BJ (cell line): ENCODE data around the gene SRGAP1. TPM values are rescaled to one million over a fixed set of nuclear protein-coding genes. Genes with fewer than 3 reads are reported as not detected.

ENCODE experiments used
- CTCF ChIA-PET: fragments of 350-600 bp; formaldehyde crosslinking; extraction: SDS; loops from one replicate; lab custom pipeline; 2021; ENCODE audit warnings: antibody characterized with exemption, inconsistent platforms; lab: Yijun Ruan, JAX
- POLR2A ChIA-PET: fragments of 300-600 bp; sonication (Branson Sonifier 250); formaldehyde crosslinking; extraction: SDS; loops from one replicate; lab custom pipeline; 2021; ENCODE audit warnings: antibody characterized with exemption; lab: Charles Lee
- DNase-seq: peaks from one replicate; pipeline ENCODE4 v3.0.0-alpha.2; 2011; ENCODE audit warnings: low read depth
- H3K27me3 ChIP-seq: 2 replicates; pipeline ENCODE4 v1.6.0; 2011; ENCODE audit warnings: low read length; ENCODE audit not compliant: control insufficient read depth, insufficient read depth
- H3K36me3 ChIP-seq: 2 replicates; pipeline ENCODE4 v1.5.1; 2011; ENCODE audit warnings: low read length; ENCODE audit not compliant: control insufficient read depth, insufficient read depth
- H3K4me3 ChIP-seq: 2 replicates; pipeline ENCODE4 v1.5.1; 2011; ENCODE audit warnings: low read depth, mild to moderate bottlenecking, control low read depth, low read length
- polyA plus RNA-seq: library from polyadenylated mRNA; depleted of rRNA; stranded (reverse); fragments of >200 nt; gene quantifications from 2 replicates; pipeline ENCODE4 v1.2.3, GENCODE V29; 2011
- TF ChIP-seq, protein P1 (sequence below): IDR thresholded peaks from 2 replicates; pipeline ENCODE4 v1.5.1; 2011; ENCODE audit warnings: low read depth, mild to moderate bottlenecking, control low read depth, inconsistent platforms, low read length, moderate library complexity; ENCODE audit not compliant: insufficient read depth

Gene SRGAP1
- polyA plus RNA-seq, 1 experiment: 15.7 TPM

DNA sequence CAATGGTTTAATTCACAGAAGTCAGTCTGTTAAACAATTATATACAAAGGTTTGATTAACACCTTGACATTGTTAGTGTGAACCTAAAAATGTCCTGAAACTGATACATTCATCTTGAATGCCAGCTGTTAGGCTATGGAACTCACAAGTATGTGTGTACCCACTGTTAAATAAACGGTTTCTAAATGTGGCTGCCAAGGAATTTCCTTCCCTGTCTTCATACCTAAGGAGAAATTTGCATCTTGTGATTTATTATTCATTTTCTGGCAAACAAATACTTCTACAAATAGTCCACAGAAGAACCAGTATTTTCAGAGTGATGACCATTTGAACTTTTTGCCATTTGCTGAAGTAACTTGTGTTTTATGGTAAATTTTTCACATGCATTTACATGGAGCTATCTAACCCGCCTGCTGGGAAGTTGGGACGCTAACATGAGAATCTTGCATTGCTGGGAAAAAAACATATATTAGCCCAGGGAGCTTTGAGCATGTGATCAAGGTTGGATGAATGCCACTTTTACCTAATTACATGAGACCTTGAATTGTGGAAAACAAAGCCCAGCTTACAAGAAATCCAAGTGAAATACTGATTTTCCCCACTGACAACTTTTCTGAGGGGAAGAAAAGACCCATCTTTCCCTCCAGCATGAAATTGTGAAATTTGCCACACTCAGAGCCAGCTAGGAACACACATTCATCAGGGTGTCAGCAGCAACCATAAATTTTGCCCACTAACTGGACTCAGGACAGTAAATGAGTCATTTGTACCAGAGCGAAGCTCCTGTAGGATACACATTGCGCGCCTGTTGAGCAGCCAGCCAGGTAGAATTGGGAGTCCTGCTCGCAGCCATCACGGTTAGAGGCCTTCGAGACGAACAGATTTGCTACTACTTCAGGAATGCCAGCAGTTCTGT is 259.6 kb downstream of the SRGAP1 start:
- TF ChIP-seq, protein P1, sequence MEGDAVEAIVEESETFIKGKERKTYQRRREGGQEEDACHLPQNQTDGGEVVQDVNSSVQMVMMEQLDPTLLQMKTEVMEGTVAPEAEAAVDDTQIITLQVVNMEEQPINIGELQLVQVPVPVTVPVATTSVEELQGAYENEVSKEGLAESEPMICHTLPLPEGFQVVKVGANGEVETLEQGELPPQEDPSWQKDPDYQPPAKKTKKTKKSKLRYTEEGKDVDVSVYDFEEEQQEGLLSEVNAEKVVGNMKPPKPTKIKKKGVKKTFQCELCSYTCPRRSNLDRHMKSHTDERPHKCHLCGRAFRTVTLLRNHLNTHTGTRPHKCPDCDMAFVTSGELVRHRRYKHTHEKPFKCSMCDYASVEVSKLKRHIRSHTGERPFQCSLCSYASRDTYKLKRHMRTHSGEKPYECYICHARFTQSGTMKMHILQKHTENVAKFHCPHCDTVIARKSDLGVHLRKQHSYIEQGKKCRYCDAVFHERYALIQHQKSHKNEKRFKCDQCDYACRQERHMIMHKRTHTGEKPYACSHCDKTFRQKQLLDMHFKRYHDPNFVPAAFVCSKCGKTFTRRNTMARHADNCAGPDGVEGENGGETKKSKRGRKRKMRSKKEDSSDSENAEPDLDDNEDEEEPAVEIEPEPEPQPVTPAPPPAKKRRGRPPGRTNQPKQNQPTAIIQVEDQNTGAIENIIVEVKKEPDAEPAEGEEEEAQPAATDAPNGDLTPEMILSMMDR: no peak
- H3K27me3 ChIP-seq: no peaks in the 10 kb centered on the region
- no peak overlapping the region for H3K4me3 ChIP-seq
- ChIA-PET CTCF (interaction anchor here (1.0 to 1.7 kb wide), 3 partner anchors 16 to 158 kb away, joined by 3 to 7 read pairs (median 4); no protein-coding TSS in a partner anchor), POLR2A (no interaction called here)
- no peak for DNase-seq
- peaks cover 1% of the 10 kb centered on the region; the same call in 1 of the 2 replicates for H3K36me3 ChIP-seq

DNA sequence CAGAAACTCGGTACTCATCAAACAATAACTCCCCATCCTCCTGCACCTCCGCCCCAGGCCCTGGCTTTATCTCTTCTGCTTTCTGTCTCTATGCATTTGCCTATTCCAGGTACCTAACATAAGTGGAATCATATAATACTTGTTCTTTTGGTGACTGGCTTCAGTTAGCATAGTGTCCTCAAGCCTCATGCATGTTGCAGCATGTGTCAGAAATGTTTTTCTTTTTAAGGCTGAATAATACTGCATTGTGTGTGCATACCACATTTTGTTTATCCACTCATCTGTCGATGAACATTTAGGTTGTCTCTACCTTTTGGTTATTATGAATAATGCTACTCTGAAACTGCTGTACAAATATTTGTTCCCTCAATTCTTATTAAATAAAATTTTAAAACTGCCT is 260.5 kb downstream of the SRGAP1 start:
- H3K4me3 ChIP-seq: no peak overlapping the region
- H3K36me3 ChIP-seq: peaks cover 2% of the 10 kb centered on the region; the same call in 1 of the 2 replicates
- ChIA-PET POLR2A (no interaction called here), CTCF (no interaction called here)
- no peak for DNase-seq
- no peaks in the 10 kb centered on the region for H3K27me3 ChIP-seq
- TF ChIP-seq, protein P1: no peak

DNA sequence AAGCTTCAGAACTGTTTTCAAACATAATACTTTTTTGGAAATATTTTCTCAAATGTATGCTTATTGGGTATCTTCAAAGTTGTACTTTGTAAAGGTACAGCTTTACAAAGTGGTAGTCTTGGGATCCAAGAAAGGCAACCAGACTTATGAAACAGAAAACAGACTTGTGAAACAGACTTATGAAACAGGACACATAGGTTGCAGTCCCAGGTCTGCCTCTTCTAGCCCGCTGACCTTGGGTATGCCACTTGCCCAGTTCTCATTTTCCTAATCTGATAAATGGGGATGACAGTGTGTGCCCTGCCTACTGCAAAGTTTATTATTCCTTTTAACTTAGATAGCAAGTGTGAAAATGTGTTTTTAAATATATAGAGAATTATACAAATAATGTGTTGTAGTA is 263.3 kb downstream of the SRGAP1 start:
- TF ChIP-seq, protein P1: no peak
- no peaks in the 10 kb centered on the region for H3K27me3 ChIP-seq
- ChIA-PET POLR2A (no interaction called here), CTCF (interaction anchor here (1.0 kb wide), 1 partner anchor 9 kb away, joined by 3 read pairs; no protein-coding TSS in a partner anchor)
- DNase-seq: no peak
- peaks cover 5% of the 10 kb centered on the region; the same call in 1 of the 2 replicates for H3K36me3 ChIP-seq
- H3K4me3 ChIP-seq: no peak overlapping the region

DNA sequence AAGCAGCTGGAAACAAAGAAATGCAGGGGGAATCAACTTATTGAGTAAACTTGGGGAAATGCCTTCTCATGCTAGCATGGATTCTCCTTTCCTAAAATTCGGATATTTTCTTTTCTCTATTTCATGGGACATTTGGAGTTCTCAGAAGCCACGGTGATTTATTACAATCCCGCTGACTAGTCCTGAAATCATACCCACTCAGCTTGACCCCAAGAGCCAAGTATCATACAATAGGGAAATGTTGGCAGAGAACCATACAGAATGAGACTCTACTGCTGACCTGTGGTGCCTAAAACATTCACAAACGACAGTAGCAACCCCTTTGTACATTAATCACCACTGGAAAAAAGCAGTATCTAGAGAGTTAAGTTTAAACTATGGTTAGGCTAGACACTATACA is 265.2 kb downstream of the SRGAP1 start:
- TF ChIP-seq, protein P1: no peak
- Histone ChIP-seq H3K4me3 (no peak overlapping the region), H3K36me3 (peaks cover 7% of the 10 kb centered on the region; the same call in 1 of the 2 replicates), H3K27me3 (no peaks in the 10 kb centered on the region)
- CTCF ChIA-PET: interaction anchor here (1.7 kb wide), 1 partner anchor 10 kb away, joined by 4 read pairs; no protein-coding TSS in a partner anchor
- POLR2A ChIA-PET: no interaction called here
- DNase-seq: no peak

DNA sequence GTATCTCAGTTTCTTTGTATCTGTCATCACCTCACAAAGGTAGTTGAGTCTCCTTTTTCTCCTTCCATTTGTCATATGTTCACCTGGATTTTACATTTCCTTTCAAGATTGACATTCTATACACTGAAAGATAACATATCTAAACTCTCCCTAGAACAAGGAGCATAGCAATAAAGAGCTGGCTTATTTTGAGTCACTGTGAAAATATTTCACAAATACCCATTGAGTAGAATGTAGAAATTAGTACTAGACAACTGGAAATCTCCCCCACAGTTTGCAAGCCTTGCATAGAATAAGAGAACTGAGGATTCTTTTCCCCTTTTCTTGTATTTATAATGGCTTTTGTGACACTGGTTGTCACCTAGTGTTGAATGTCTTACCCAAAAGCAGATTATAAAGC is 266.4 kb downstream of the SRGAP1 start:
- no peak for DNase-seq
- no peak overlapping the region for H3K4me3 ChIP-seq
- peaks cover 8% of the 10 kb centered on the region; the same call in 1 of the 2 replicates for H3K36me3 ChIP-seq
- TF ChIP-seq, protein P1: no peak
- H3K27me3 ChIP-seq: no peaks in the 10 kb centered on the region
- ChIA-PET POLR2A (no interaction called here), CTCF (interaction anchor here (1.1 to 1.7 kb wide), 2 partner anchors 11 to 145 kb away, joined by 4 read pairs; no protein-coding TSS in a partner anchor)
